CD14-positive monocyte (primary cell): ENCODE measurements around the gene CNDP2. TPM values are rescaled to one million over a fixed set of nuclear protein-coding genes. Genes with fewer than 3 reads are reported as not detected.
"Not testable (repeated sequence)": the region's sequence is repeated elsewhere in the genome, so short reads cannot be mapped to it uniquely, and the experiment has no call there.

Experiments used
- DNase-seq, 3 donors: peaks; one replicate each; pipeline ENCODE4 v3.0.0-alpha.2; 2011 to 2022
- H2AFZ ChIP-seq: 2 replicates; pipeline ENCODE4 v1.6.0; 2012; ENCODE audit warnings: mild to moderate bottlenecking, low read depth, low read length, inconsistent platforms; ENCODE audit not compliant: insufficient read depth, poor library complexity, severe bottlenecking
- H3K27ac ChIP-seq, 2 donors: 1 replicate in 1 of 2; 2 replicates in 1 of 2; pipeline ENCODE4 v1.5.1; 2012 to 2013; ENCODE audit warnings: low read length in 2 of 2, control low read depth in 1 of 2, inconsistent platforms in 1 of 2, low read depth in 1 of 2, mild to moderate bottlenecking in 1 of 2
- H3K27me3 ChIP-seq, 2 donors: one replicate each; pipeline versions ENCODE4 v1.6.0 to v1.6.1; 2011 to 2013; ENCODE audit warnings: low read length in 2 of 2; ENCODE audit not compliant: control insufficient read depth in 2 of 2, insufficient read depth in 2 of 2
- H3K36me3 ChIP-seq, 2 donors: replicated peaks in 1 of 2; 1 replicate in 1 of 2; 2 replicates in 1 of 2; pipeline versions ENCODE4 v1.5.1 to v1.6.1; 2012 to 2013; ENCODE audit warnings: low read length in 2 of 2, control low read depth in 1 of 2, inconsistent platforms in 1 of 2, mild to moderate bottlenecking in 1 of 2; ENCODE audit not compliant: insufficient read depth in 2 of 2, control insufficient read depth in 1 of 2
- H3K4me1 ChIP-seq, 2 donors: 1 replicate in 1 of 2; 2 replicates in 1 of 2; pipeline versions ENCODE4 v1.5.1 to v1.6.1; 2012 to 2013; ENCODE audit warnings: low read length in 2 of 2, control low read depth in 1 of 2, inconsistent platforms in 1 of 2, mild to moderate bottlenecking in 1 of 2, moderate library complexity in 1 of 2; ENCODE audit not compliant: insufficient read depth in 2 of 2, control insufficient read depth in 1 of 2
- H3K4me2 ChIP-seq: replicated peaks from 2 replicates; pipeline ENCODE3; 2012; ENCODE audit warnings: low read length, moderate library complexity, mild to moderate bottlenecking; ENCODE audit not compliant: poor library complexity, severe bottlenecking; ENCODE audit errors: extremely low read depth
- H3K4me3 ChIP-seq, 3 experiments: fragments of 200-600 bp in 1 of 3; sonication (generic) in 1 of 3; replicated peaks in 1 of 3; 1 replicate in 2 of 3; 2 replicates in 1 of 3; pipeline ENCODE4 v1.5.1; 2011 to 2013; ENCODE audit warnings: low read length in 3 of 3, mild to moderate bottlenecking in 3 of 3, control low read depth in 2 of 3, low read depth in 2 of 3, inconsistent platforms in 1 of 3, moderate library complexity in 1 of 3
- H3K79me2 ChIP-seq: 2 replicates; pipeline ENCODE4 v1.6.0; 2012; ENCODE audit warnings: mild to moderate bottlenecking, control low read depth, inconsistent platforms, low read length, moderate library complexity; ENCODE audit not compliant: insufficient read depth
- H3K9ac ChIP-seq: 2 replicates; pipeline ENCODE4 v1.6.0; 2017; ENCODE audit warnings: low read length, mild to moderate bottlenecking; ENCODE audit not compliant: insufficient read depth, poor library complexity, severe bottlenecking
- H3K9me3 ChIP-seq, 2 donors: replicated peaks in 1 of 2; 1 replicate in 1 of 2; 2 replicates in 1 of 2; pipeline versions ENCODE4 v1.5.1 to v1.6.1; 2012 to 2013; ENCODE audit warnings: low read length in 2 of 2, control low read depth in 1 of 2; ENCODE audit not compliant: control insufficient read depth in 1 of 2, insufficient read depth in 1 of 2
- H4K20me1 ChIP-seq: 2 replicates; pipeline ENCODE4 v1.6.0; 2012; ENCODE audit warnings: mild to moderate bottlenecking, low read length, control low read depth, moderate library complexity; ENCODE audit not compliant: insufficient read depth
- H3K27ac Mint-ChIP-seq, 7 donors: one replicate each; pipeline ENCODE4 v1.8.0; 2020; ENCODE audit warnings: mild to moderate bottlenecking in 7 of 7, mixed read lengths in 7 of 7, moderate library complexity in 6 of 7, inconsistent platforms in 2 of 7
- H3K27me3 Mint-ChIP-seq, 3 donors: one replicate each; pipeline ENCODE4 v1.8.0; 2021 to 2022; ENCODE audit warnings: low read depth in 3 of 3, mild to moderate bottlenecking in 3 of 3, mixed read lengths in 3 of 3, moderate library complexity in 3 of 3, inconsistent platforms in 1 of 3
- H3K36me3 Mint-ChIP-seq, 2 donors: one replicate each; pipeline ENCODE4 v1.8.0; 2020; ENCODE audit warnings: mixed read lengths in 2 of 2, inconsistent platforms in 1 of 2, mild to moderate bottlenecking in 1 of 2
- H3K4me1 Mint-ChIP-seq: one replicate; pipeline ENCODE4 v1.8.0; 2020; ENCODE audit warnings: mild to moderate bottlenecking, mixed read lengths
- H3K4me3 Mint-ChIP-seq, 2 donors: one replicate each; pipeline ENCODE4 v1.8.0; 2020; ENCODE audit warnings: mild to moderate bottlenecking in 2 of 2, mixed read lengths in 2 of 2, moderate library complexity in 1 of 2
- H3K9me3 Mint-ChIP-seq, 7 donors: one replicate each; pipeline ENCODE4 v1.8.0; 2020 to 2022; ENCODE audit warnings: mixed read lengths in 7 of 7, mild to moderate bottlenecking in 6 of 7, moderate library complexity in 6 of 7, inconsistent platforms in 2 of 7
- CTCF ChIP-seq: fragments of 200-600 bp; IDR thresholded peaks from one replicate; pipeline ENCODE4 v1.8.0; 2022; ENCODE audit warnings: antibody characterized with exemption, mild to moderate bottlenecking
- WGBS: methylation state at CpG from one replicate; pipeline ENCODE4 v1.1.5; 2013; ENCODE audit warnings: missing lambda C conversion rate; ENCODE audit not compliant: insufficient coverage; 5-methylcytosine and 5-hydroxymethylcytosine counted together
- intact Hi-C, 2 donors: fragments of 100-400 bp; cut with micrococcal nuclease; formaldehyde crosslinking; loops; one replicate each; pipeline versions ENCODE4 v1.15.0 to v1.15.1; 2023
- polyA plus RNA-seq, 3 donors: library from polyadenylated mRNA; depleted of rRNA in 1 of 3; unstranded in 2 of 3; stranded (reverse) in 1 of 3; fragments of 300-500 nt in 2 of 3; fragments of >200 nt in 1 of 3; fragmentation: Illumina TruSeq in 2 of 3; gene quantifications; 1 replicate in 2 of 3; 2 replicates in 1 of 3; pipeline ENCODE4 v1.2.3, GENCODE V29; 2012 to 2021

CNDP2 gene
- polyA plus RNA-seq, 3 donors: 103 to 186 (median 122) TPM

GRCh38 chr18:74562775-74563174 is 66.6 kb downstream of the CNDP2 start:
- Mint-ChIP-seq H3K4me1 (peaks cover 5% of the 10 kb centered on the region), H3K4me3 (no peak overlapping the region), H3K27ac (no peak overlapping the region), H3K36me3 (no peaks in the 10 kb centered on the region), H3K9me3 (peaks cover 4 to 14% (median 9%) of the 10 kb centered on the region in 7 donors), H3K27me3 (peaks cover 5 to 13% (median 8%) of the 10 kb centered on the region in 3 donors)
- no peaks in the 10 kb centered on the region for H3K36me3 ChIP-seq
- DNase-seq: no peak
- H3K27ac ChIP-seq: no peak overlapping the region
- H3K9me3 ChIP-seq: peaks cover 4 to 5% of the 10 kb centered on the region in 2 donors
- H4K20me1 ChIP-seq: no peaks in the 10 kb centered on the region
- H3K4me2 ChIP-seq: no peak overlapping the region
- TF ChIP-seq CTCF: no peak
- no peaks in the 10 kb centered on the region for H3K79me2 ChIP-seq
- intact Hi-C loops: no loop called here
- H3K27me3 ChIP-seq: peaks cover 0 to 3% of the 10 kb centered on the region in 2 donors
- peaks cover 3% of the 10 kb centered on the region in 2 donors for H3K4me1 ChIP-seq
- no peak overlapping the region for H2AFZ ChIP-seq
- H3K4me3 ChIP-seq: no peak overlapping the region
- 92% methylated on average over 4 of the region's 4 CpGs for WGBS
- no peak overlapping the region for H3K9ac ChIP-seq

GRCh38 chr18:74563999-74564398 is 67.8 kb downstream of the CNDP2 start:
- H3K9me3 Mint-ChIP-seq: peaks cover 4 to 14% (median 9%) of the 10 kb centered on the region in 7 donors
- H3K36me3 Mint-ChIP-seq: no peaks in the 10 kb centered on the region
- Histone ChIP-seq H3K4me3 (no peak overlapping the region), H4K20me1 (no peaks in the 10 kb centered on the region), H3K27me3 (peaks cover under 1 to 8% of the 10 kb centered on the region in 2 donors), H3K27ac (no peak overlapping the region), H2AFZ (no peak overlapping the region), H3K4me2 (no peak overlapping the region), H3K9me3 (peaks cover 4 to 5% of the 10 kb centered on the region in 2 donors), H3K9ac (no peak overlapping the region), H3K36me3 (no peaks in the 10 kb centered on the region), H3K4me1 (peaks cover 12 to 15% of the 10 kb centered on the region in 2 donors), H3K79me2 (no peaks in the 10 kb centered on the region)
- H3K27ac Mint-ChIP-seq: no peak overlapping the region
- no peak for DNase-seq
- H3K27me3 Mint-ChIP-seq: peaks cover 8 to 13% (median 12%) of the 10 kb centered on the region in 3 donors
- TF ChIP-seq CTCF: no peak
- no peak overlapping the region for H3K4me3 Mint-ChIP-seq
- peaks cover 15% of the 10 kb centered on the region for H3K4me1 Mint-ChIP-seq
- no CpG with 5 or more reads among the region's 3 CpGs for whole genome bisulfite sequencing
- intact Hi-C loops: no loop called here

DNA sequence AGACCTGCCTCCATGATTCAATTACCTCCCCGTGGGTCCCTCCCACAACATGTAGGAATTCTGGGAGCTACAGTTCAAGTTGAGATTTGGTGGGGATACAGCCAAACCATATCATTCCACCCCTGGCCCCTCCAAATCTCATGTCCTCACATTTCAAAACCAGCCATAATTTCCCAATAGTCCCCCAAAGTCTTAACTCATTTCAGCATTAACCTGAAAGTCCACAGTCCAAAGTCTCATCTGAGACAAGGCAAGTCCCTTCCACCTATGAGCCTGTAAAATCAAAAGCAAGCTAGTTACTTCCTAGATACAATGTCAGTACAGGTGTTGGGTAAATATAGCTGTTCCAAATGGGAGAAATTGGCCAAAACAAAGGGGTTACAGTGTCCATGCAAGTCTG is 69.0 kb downstream of the CNDP2 start:
- H3K4me3 ChIP-seq, H3K4me2 ChIP-seq, H3K36me3 Mint-ChIP-seq, H3K79me2 ChIP-seq, H3K9ac ChIP-seq, H4K20me1 ChIP-seq, H3K27ac Mint-ChIP-seq, H3K27me3 ChIP-seq, H3K36me3 ChIP-seq, DNase-seq, H3K4me3 Mint-ChIP-seq, H3K9me3 ChIP-seq, H2AFZ ChIP-seq, intact Hi-C loops, H3K27ac ChIP-seq: not testable (repeated sequence)
- WGBS: no CpG with 5 or more reads among the region's 1 CpG
- Mint-ChIP-seq H3K4me1 (peaks cover 15% of the 10 kb centered on the region), H3K27me3 (peaks cover 10 to 15% (median 10%) of the 10 kb centered on the region in 3 donors), H3K9me3 (peaks cover 4 to 14% (median 9%) of the 10 kb centered on the region in 7 donors)
- peaks cover 12 to 15% of the 10 kb centered on the region in 2 donors for H3K4me1 ChIP-seq
